Stimulated activated memory B cell treated with anti-CD40 and anti-IgM and Interleukin-4, amounts not matched to agents 10 μg/mL and 1 μg/mL and 100 μg/mL, for 72 hours (primary cell): Measurements from ENCODE around the gene KIF3A.

Source experiments
- ATAC-seq: fragments of 150-1000 bp; cut with Tn5 transposase; 2 replicates; pipeline ENCODE4 v1.10.0; 2021
- H3K27ac Mint-ChIP-seq: one replicate; pipeline ENCODE4 v1.8.0; 2022; ENCODE audit warnings: mild to moderate bottlenecking, mixed read lengths
- H3K27me3 Mint-ChIP-seq: one replicate; pipeline ENCODE4 v1.8.0; 2022; ENCODE audit warnings: mixed read lengths
- H3K36me3 Mint-ChIP-seq: one replicate; pipeline ENCODE4 v1.8.0; 2022; ENCODE audit warnings: mixed read lengths
- H3K4me1 Mint-ChIP-seq: one replicate; pipeline ENCODE4 v1.8.0; 2022; ENCODE audit warnings: mixed read lengths
- H3K4me3 Mint-ChIP-seq: one replicate; pipeline ENCODE4 v1.8.0; 2022; ENCODE audit warnings: mild to moderate bottlenecking, moderate library complexity, mixed read lengths
- H3K9me3 Mint-ChIP-seq: one replicate; pipeline ENCODE4 v1.8.0; 2022; ENCODE audit warnings: mixed read lengths

KIF3A gene

DNA sequence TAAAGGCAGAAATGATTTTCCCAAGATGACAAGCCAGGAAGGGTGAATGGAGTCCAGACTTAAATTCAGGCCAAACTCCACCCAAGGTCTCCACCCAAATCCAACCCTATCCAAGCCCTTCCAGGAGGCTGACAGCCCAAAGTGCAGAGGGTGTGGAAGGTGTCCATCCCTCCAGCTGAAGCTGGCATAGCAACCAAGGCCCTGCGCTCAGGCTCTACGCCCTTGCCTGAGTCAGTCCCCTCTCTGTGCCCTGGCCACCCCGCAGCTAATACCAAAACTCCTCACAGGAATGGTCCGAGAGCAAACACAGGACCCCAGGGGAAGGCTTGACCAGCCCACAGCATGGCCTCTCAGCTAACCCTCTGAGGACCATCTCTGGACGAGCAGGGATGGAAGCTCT lies 37.5 kb upstream of the KIF3A start:
- no peaks in the 10 kb centered on the region for H3K36me3 Mint-ChIP-seq
- no peak overlapping the region for H3K4me3 Mint-ChIP-seq
- H3K27me3 Mint-ChIP-seq: peaks cover 30% of the 10 kb centered on the region
- ATAC-seq: no peak
- H3K4me1 Mint-ChIP-seq: peaks cover 8% of the 10 kb centered on the region
- H3K9me3 Mint-ChIP-seq: no peaks in the 10 kb centered on the region
- no peak overlapping the region for H3K27ac Mint-ChIP-seq

DNA sequence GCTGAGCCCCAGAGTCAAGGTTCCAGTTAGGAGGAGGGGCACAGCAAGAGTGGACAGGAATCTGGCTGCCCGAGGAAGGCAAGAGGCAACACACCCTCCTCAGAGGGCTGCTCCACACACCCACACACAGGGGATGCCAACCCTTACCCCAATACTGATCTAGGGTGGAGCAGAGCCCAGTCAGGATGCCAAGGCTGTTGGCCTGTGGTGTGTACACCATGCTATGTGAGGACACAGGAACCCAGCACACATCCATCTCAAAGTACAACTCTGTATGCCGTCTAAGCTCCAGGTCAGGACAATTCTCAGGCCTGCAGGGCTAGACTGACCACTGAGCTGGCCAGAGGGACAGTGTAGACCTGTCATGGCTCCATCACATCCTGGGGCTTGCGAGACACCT lies 37.1 kb upstream of the KIF3A start:
- H3K4me1 Mint-ChIP-seq: peaks cover 8% of the 10 kb centered on the region
- no peak overlapping the region for H3K4me3 Mint-ChIP-seq
- H3K9me3 Mint-ChIP-seq: no peaks in the 10 kb centered on the region
- H3K27ac Mint-ChIP-seq: no peak overlapping the region
- no peaks in the 10 kb centered on the region for H3K36me3 Mint-ChIP-seq
- H3K27me3 Mint-ChIP-seq: peaks cover 26% of the 10 kb centered on the region
- ATAC-seq: no peak

DNA sequence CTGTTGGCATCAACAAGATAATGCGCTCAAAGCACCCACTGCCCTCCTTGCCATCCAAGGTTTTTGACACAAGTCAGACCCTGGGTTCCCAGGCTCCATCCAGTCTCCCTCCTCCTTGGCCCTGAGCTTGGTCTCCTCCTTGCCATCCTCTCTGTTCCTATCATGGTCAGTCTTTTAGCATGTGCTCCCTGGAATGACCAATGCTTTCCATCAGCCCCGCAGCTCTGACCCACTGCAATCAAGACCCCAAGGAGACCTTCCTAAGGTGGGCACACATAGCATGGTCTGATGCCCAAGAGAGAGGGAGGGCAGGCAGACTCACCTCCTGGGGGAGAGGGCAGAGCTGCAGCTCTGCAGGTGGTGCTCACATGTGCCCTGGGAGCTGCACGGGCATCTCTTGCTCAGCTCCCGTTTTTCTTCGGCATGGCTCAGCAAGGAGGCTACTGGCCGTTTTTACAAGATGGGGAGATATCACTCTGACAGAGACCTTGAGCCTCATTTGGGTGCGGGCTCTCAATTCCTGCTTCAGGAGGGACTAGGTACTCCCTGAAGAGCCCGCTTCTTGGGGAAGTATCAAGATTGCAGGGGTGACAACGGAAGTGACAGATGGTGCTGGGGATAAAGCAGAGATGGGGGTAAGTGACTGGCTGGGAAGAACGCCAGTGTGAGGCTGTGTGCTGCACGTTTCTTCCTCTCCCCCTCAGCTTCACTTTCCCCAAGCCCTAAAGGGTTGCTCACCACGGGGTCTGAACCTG lies 36.4 kb upstream of the KIF3A start:
- peaks cover 19% of the 10 kb centered on the region for H3K27me3 Mint-ChIP-seq
- no peaks in the 10 kb centered on the region for H3K36me3 Mint-ChIP-seq
- no peak overlapping the region for H3K4me3 Mint-ChIP-seq
- H3K27ac Mint-ChIP-seq: no peak overlapping the region
- peaks cover 8% of the 10 kb centered on the region for H3K4me1 Mint-ChIP-seq
- H3K9me3 Mint-ChIP-seq: no peaks in the 10 kb centered on the region
- no peak for ATAC-seq

DNA sequence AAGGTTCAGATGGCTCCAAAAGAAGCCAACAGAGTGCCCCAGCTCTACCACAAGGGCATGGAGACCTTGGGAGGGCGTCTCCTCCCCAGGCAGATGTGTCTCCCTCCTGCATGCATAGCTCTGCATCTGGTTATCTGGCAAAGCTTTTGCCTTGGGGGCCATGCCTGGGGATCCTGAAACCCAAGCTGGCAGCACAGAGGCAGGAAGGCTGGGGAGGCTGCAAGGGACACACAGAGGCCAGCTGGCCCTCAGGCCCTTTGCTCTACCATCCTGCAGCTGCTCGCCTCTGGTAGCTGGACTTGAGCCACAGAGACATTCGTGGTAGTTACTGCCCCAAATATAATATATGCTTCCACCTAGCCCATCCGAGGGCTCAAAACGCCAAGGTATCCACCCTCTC lies 35.8 kb upstream of the KIF3A start:
- Mint-ChIP-seq H3K4me1 (peaks cover 4% of the 10 kb centered on the region), H3K9me3 (no peaks in the 10 kb centered on the region), H3K4me3 (no peak overlapping the region), H3K36me3 (no peaks in the 10 kb centered on the region), H3K27me3 (peaks cover 13% of the 10 kb centered on the region), H3K27ac (no peak overlapping the region)
- ATAC-seq: no peak

DNA sequence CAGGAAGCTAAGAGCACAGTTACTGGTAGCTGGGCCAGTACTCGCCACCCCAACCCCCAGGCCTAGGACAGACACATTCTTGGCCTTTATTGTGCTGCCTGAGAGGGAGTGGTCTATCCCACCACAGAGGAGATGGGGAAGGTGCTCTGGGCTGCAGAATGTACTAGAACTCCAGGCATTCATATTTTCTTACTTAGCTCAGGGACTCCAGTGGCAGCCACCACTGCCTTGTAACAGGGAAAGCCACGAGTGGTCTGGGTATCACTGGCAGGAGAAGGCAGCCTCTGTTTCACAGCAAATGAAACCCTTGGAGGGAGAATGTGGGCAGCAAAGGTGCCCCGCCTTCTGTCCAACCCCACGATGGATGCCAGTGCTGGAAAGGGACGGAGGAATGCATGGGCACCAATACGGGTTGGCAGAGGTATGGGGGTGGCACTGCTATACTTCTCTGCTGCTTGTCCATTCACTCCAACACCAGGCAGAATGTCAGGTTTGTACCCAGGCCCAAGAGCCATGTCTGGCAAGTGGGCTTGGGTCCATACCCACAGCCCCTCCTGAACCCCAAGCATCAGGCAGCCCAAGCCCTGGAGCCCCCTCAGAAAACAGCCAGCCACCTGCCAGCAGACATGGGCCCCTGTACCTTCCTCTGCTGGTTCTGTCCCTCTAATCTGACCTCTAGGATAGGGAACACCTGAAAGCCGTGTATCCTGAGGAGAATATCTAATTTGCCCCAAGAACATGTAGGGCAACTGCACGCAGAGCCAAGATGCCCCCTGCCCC lies 35.1 kb upstream of the KIF3A start:
- Mint-ChIP-seq H3K36me3 (no peaks in the 10 kb centered on the region), H3K4me1 (no peaks in the 10 kb centered on the region), H3K27me3 (peaks cover 8% of the 10 kb centered on the region), H3K9me3 (no peaks in the 10 kb centered on the region), H3K4me3 (no peak overlapping the region), H3K27ac (no peak overlapping the region)
- no peak for ATAC-seq

DNA sequence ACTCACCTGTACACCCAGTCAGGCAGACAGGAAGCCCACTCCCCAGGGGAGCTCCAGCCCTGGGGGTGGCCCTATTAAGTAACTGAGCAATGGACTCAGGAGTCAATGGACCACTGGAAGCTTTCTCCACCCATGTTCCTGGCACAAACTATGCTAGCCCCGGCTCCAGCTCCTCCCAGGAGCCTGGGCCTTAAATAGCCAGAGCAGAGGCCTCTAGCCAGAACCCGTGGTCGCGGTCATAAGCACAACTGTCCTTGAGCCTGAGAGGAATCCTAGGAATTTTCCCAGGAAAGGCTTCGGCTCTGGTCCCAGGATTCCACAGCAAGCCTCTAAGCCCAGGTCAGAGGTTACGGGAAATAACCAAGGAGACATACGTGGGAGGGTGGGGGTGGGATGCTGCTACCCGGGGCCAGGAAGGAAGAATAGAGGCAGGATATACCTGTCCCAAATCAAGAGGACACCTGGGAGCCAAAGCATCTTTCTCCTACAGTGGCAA lies 34.2 kb upstream of the KIF3A start:
- no peak overlapping the region for H3K4me3 Mint-ChIP-seq
- H3K9me3 Mint-ChIP-seq: no peaks in the 10 kb centered on the region
- H3K4me1 Mint-ChIP-seq: no peaks in the 10 kb centered on the region
- H3K36me3 Mint-ChIP-seq: no peaks in the 10 kb centered on the region
- no peak overlapping the region for H3K27ac Mint-ChIP-seq
- no peak for ATAC-seq
- H3K27me3 Mint-ChIP-seq: peaks cover 8% of the 10 kb centered on the region

DNA sequence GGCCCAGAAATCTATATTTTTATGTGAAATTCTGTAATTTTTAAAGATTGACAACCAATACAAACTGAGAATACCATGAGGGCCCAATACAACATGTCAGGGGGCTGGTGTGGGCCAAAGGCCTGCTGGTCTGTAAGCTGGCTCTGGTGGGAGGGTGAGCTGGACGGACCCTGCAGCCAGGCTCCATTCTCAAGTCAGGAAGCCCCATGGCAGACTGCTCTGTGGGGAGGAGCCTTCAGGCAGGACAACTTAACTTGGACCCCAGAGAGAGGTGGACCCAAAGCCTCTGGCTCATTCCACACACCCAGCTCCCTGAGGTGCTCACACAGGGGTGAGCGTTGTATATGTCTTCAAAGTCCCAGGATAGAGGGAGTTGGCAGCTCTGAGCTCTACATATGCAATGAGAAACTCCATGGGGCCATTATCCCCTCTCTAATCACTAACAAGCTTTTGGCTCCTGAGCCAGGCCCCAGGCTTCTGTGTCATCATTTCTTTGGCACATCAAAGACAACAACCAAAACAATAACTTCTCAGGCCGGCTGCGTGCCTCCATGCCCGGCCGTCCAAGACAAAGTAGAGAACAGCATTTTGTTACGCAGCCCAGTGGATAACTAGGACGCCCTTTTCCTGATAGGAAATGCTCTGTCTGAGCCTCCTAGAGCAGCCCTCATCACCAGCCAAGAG lies 33.3 kb upstream of the KIF3A start:
- Mint-ChIP-seq H3K27me3 (peaks cover 8% of the 10 kb centered on the region), H3K4me1 (no peaks in the 10 kb centered on the region), H3K4me3 (no peak overlapping the region), H3K36me3 (no peaks in the 10 kb centered on the region), H3K27ac (no peak overlapping the region), H3K9me3 (no peaks in the 10 kb centered on the region)
- ATAC-seq: no peak

DNA sequence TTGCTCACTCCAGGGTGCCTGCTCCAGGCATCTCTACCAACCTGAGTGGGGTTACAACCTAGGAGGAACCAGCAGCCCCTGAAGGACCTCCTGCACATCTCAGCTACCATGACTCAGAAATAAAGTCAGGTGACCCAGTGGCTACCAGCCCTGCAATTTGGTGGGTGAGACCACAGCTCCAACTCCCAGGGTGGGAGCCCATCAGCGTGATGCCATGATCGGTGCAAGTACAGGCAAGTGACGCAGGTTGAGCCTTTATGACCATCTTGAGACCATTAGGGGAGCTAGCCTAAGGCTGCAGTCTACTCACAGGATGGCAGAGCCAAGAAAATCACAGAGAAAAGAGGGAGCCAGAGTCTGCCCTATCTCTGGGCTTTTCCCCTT lies 31.1 kb upstream of the KIF3A start:
- H3K36me3 Mint-ChIP-seq: no peaks in the 10 kb centered on the region
- no peak overlapping the region for H3K27ac Mint-ChIP-seq
- H3K27me3 Mint-ChIP-seq: no peaks in the 10 kb centered on the region
- no peak overlapping the region for H3K4me3 Mint-ChIP-seq
- H3K4me1 Mint-ChIP-seq: no peaks in the 10 kb centered on the region
- no peaks in the 10 kb centered on the region for H3K9me3 Mint-ChIP-seq
- ATAC-seq: no peak

DNA sequence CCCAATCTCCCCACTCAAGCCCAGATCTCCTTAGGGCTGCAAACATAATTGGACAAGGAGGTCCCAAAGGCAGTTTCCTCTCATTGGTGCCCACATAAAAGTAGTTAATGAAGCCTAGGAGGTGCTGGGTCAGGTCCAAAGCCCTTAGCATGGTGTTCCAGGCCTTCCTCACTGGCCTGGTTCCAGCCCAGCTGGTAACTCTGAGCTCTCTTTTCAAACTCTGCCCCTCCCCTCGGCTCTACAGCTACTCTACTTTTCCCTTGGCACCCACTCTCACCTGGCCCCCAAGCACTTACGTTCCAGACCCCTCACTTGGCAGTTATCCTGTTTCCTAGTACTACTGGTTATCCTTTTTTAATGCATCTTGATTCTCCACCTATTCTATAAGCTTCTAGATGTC lies 29.8 kb upstream of the KIF3A start:
- no peak for ATAC-seq
- Mint-ChIP-seq H3K27me3 (no peaks in the 10 kb centered on the region), H3K36me3 (no peaks in the 10 kb centered on the region), H3K27ac (no peak overlapping the region), H3K9me3 (no peaks in the 10 kb centered on the region), H3K4me1 (no peaks in the 10 kb centered on the region), H3K4me3 (no peak overlapping the region)

DNA sequence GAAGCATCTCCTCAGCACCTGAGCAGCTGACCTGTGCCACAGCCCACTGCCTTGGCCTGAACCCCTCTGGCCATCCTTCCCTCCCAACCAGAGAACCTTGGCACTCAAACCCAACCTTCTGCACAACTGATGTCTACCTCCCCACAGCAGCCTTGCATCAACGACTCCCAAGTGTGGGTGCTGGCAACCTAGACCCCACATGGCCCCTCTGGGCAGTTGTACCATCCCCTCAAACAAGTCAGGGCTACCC lies 29.4 kb upstream of the KIF3A start:
- Mint-ChIP-seq H3K9me3 (no peaks in the 10 kb centered on the region), H3K27me3 (no peaks in the 10 kb centered on the region), H3K36me3 (no peaks in the 10 kb centered on the region), H3K27ac (no peak overlapping the region), H3K4me3 (no peak overlapping the region), H3K4me1 (no peaks in the 10 kb centered on the region)
- ATAC-seq: no peak

DNA sequence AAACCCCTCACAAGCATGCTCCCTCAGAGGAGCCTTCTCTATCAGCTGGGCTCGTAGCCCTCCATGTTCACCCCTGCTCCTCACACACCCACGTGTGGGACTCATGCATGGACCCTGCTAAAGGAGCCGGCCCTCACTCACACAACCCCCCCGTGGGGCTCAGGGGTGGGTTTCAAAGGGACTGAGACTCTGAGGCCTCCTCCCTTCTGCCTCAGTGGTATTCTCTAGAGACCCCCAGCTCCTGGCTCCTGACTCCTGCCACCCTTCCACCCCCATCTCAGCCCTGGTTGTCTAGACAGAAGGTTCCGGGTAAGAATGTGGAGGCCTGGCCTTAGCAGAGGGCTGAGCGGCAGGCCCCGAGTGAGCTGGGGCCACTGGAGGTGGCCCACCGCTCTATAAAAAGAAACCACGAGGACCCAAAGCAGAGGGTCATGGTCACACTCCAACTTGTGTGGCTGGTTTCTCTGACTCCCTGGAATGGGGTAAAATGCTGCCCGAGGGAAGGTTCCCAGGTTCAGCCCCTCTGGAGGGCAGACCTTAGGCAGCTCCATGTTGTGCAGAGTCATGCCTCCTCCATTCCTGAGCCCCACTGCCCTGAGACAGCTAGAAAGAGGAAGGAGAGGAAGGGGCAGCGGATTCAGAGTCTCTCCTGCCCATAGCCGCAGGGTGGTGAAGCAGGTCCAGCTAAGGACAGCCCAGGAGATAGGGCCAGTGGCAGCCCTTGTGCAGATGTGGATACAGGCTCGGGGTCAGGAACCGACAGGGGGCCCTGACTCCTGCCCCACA lies 28.9 kb upstream of the KIF3A start:
- Mint-ChIP-seq H3K4me3 (no peak overlapping the region), H3K4me1 (no peaks in the 10 kb centered on the region), H3K27ac (no peak overlapping the region), H3K27me3 (no peaks in the 10 kb centered on the region), H3K9me3 (no peaks in the 10 kb centered on the region), H3K36me3 (no peaks in the 10 kb centered on the region)
- no peak for ATAC-seq

DNA sequence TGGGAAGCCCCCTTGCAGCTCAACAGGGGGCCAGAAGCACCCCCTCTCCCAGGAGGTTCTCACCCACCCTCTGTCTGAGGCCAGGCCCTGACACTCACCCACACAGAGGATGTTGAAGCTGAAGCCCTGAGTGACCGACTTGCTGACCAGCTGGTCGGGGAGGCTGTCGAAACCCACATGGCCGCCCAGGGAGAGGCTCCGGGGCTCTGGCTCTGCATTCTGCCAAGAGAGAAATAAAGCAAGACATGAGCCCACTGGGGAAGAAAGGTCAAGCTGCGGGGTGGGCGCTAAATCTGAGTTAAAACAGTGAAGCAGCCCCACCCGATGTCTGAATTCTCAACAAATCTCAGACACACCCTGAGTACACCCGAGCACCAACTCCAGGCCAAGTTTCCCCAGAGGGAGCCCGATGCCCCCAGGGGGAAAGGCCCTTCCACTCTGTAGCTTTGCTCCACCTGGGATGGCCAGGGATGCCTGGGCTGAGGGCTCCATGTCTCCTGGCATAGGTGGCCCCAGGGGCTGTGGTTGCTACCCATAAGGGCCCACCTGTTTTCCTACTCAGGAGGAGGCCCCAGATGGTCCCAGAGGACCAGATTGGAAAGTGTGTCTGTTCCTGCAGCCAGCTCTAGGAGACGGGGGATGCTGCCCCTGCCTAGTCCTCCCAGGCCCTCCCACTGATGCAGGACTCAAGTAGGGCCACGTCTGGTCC lies 28.1 kb upstream of the KIF3A start:
- no peaks in the 10 kb centered on the region for H3K4me1 Mint-ChIP-seq
- H3K9me3 Mint-ChIP-seq: no peaks in the 10 kb centered on the region
- no peak overlapping the region for H3K4me3 Mint-ChIP-seq
- no peak for ATAC-seq
- no peaks in the 10 kb centered on the region for H3K27me3 Mint-ChIP-seq
- no peaks in the 10 kb centered on the region for H3K36me3 Mint-ChIP-seq
- H3K27ac Mint-ChIP-seq: no peak overlapping the region

DNA sequence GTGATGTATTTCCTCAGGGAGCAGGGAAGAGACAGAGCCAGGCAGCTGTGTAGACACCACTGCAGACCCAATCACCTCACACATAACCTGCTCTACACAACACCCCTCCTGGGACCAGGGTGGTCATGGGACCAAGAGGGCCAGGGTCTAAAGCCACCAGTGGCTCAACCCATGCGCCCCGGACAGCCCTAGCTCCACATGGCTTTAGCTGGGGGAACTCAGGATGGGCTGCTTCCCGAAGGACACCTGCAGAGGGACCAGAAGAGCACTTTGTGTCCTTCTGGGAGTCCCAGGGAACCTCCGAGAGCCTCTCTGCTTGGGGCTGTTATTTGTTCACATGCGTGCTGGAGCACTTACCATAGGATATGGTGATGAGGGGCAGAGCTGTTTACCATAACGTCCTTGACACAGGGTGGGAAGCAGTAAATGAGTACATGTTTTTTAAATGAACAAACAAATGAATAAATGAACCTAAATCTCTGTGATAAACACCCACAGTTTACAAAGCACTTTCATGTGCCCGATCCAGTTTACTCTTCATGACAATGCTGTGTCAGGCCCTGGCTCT lies 27.4 kb upstream of the KIF3A start:
- Mint-ChIP-seq H3K9me3 (no peaks in the 10 kb centered on the region), H3K27ac (no peak overlapping the region), H3K4me3 (no peak overlapping the region), H3K36me3 (no peaks in the 10 kb centered on the region), H3K4me1 (no peaks in the 10 kb centered on the region), H3K27me3 (no peaks in the 10 kb centered on the region)
- ATAC-seq: no peak

DNA sequence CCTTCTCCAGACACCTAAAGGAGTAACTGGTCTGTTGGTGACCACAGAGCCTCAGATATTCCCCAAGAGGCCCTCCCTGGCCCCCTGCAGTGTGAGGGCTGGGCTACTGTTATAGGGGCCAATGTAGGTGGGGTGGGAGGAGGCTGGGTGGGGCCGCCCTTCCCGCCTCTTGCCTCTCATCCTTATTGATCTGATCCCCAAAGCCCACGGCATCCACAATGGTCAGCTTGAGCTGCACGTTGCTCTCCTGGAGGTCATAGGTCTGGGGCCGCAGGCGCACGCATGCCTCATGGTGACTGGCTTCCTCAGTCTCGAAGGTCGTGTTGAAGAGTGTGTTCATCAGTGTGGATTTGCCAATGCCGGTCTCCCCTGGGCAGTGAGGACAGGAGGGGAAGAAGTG lies 26.7 kb upstream of the KIF3A start:
- H3K27ac Mint-ChIP-seq: no peak overlapping the region
- no peaks in the 10 kb centered on the region for H3K27me3 Mint-ChIP-seq
- no peak for ATAC-seq
- no peaks in the 10 kb centered on the region for H3K4me1 Mint-ChIP-seq
- no peak overlapping the region for H3K4me3 Mint-ChIP-seq
- H3K36me3 Mint-ChIP-seq: no peaks in the 10 kb centered on the region
- no peaks in the 10 kb centered on the region for H3K9me3 Mint-ChIP-seq
